NCI-H2171 treated with DMSO at 0.1 percent for 48 hours (cell line): ENCODE data around the gene DBNL.

Experiments used
- DNase-seq: peaks from one replicate; lab custom pipeline; 2025; lab: John Stamatoyannopoulos, UW

The DBNL gene

DNA sequence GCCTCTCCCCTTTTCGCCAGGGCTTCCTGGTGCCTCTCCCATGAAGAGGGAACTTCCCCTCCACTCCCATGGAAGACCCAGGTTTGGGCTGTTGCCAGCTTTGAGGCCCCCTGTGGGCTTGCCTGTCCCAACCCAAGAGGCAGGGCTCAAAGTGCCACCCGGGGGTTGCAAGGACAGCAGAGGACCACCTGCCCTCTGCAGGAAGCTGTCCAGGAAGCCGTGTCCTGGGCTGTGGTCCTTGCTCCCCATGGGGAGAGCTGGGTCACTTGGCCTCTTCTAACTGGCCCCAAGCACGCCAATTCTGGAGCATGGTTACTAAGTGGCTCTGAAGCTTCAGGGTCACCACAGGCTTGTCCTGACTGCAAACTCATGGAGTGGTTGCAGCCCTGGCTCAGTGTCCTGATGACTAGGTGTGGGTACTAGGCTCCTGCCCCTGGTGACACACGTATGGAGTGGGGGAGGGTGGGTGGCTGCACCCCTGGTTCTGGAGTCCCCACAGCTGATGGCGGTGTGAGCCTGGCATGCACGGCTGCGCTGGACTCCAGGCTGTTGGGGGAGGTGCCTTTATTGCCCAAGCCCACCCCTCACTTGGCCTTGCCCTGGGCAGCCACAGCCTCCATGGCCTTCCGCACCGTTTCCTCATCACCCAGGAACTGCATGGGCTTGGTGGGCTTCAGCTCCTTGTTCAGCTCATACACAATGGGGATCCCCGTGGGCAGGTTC is 17.8 kb downstream of the DBNL start:
- DNase-seq = no peak

DNA sequence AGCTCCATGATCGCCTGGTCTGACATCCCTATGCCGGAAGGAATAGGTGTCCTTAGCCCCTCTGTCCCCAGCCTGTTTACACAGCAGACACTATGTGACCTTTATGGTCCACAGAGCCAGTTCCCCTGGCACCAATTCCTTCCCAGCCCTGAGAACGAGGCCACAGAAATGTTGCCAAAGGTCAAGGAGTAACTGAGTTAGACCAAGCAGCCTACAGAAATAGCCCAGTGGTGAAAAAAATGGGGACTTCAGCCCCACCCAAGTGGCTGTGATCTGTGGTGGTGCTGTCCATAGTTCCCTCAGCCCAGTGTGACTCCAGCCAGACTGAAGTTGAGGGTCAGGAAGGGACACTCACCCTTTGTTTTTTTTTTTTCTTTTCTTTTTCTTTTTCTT is 18.4 kb downstream of the DBNL start:
- no peak for DNase-seq

DNA sequence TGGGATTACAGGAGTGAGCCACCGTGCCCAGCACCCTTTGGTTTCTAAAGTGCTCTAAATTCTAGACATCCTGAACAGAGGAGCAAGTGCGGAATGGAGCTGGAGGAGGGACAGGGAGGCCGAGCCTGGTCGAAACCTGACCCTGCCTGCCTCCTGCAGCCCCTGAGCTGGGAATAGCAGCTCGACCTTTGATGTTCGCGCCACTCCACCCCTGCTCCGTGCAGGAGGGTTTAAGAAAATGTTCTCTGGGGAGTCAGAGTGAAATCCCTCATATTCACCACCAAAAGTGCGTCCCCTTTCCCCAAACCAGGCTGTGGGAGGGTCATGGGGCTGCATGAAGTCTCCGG is 19.0 kb downstream of the DBNL start:
- DNase-seq = no peak

- DNase-seq = no peak
Measured at GRCh38 chr7:44063894-44064651, 19.6 kb downstream of the DBNL start.

DNA sequence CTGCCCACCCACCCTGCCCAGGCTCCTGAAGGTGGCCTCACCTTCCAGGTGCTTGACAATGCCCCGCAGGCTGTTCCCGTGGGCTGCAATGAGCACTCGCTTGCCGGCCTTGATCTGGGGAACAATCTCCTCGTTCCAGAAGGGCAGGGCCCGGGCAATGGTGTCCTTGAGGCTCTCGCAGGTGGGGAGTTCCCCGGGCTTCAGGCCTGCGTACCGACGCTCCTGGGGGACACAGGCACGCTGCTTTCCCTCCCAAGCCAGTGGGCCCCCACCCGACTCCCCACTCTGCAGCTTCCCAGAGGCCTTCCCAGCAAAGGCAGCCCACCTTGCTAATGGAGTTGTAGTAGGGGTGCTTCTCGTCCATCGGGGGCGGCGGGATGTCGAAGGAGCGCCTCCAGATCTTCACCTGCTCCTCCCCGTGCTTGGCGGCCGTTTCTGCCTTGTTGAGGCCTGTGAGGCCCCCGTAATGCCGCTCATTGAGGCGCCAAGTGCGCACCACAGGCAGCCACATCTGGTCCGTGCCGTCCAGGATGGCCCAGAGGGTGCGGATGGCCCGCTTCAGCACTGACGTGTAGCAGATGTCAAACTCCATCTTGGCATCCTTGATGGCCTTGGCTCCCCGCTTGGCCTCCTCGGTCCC is 20.4 kb downstream of the DBNL start:
- DNase-seq = no peak

DNA sequence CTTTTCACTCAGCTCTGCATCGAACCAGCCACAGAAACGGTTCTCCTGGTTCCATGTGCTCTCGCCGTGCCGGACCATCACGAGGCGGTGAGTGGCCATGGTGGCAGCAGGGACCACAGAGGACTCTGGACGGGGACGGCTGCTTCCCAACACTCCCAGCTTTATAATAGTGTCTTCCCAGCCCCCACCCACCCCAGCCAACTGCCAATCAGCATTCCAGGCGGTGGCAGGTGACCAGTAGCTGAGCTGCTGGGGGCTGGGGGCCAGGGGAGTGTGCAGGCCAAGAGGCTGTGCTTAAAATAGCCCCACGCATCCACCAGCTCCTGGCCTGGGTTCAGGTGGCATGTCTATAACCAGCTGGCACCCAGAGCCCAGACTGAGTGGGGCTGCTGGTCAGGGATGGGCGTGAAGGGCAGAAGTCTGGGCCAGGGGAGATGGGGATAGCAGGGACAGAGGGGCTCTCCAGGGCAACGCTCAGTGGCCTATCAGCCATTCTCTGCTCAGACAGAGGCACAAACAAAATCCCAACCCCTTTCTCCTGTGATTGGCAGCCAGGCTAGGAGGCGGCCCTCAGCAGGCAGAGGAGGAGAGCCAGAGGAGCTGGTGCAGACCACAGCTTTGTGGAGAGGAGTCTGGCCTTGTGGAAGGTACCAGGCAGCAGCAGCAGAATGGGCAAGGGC is 21.1 kb downstream of the DBNL start, which contains the start of gene PGAM2:
Gene PGAM2 (minus strand): TSS at position 137 of the 680 bp plus-strand sequence. CDS start 38 bp downstream, at position 99.
- DNase-seq = peak; percentile 17

GRCh38 chr7:44066111-44066460 is 21.6 kb downstream of the DBNL start:
- no peak for DNase-seq

DNA sequence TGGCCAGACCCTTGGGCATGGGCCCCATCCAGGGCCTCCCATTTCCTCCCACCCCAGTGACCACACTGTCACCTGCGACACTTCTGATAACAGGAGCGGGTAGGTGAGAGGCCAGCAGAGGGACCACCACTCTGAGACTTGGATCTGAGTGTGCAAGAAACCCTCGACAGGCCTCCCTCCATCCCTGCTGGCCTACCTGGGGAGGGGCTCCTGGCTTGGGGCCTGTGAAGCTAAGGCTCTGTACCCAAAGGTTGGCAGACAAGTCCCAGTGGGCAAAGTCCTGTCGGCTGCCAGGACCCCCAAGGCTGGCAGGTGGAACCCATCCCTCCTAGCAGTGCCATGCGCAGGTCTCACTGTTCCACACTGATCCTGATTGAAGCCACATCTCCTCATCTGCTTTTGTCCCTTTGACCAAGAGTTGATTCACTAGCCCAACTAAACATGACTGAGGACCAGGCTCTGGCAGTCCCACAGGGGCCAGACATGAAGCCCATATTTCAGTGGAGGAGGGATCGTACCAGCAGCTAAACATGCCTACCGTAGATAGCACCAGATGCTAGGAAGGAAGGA is 22.1 kb downstream of the DBNL start:
- DNase-seq = no peak

- peak; percentile 14 for DNase-seq
Measured at GRCh38 chr7:44067064-44067951, 22.8 kb downstream of the DBNL start.

DNA sequence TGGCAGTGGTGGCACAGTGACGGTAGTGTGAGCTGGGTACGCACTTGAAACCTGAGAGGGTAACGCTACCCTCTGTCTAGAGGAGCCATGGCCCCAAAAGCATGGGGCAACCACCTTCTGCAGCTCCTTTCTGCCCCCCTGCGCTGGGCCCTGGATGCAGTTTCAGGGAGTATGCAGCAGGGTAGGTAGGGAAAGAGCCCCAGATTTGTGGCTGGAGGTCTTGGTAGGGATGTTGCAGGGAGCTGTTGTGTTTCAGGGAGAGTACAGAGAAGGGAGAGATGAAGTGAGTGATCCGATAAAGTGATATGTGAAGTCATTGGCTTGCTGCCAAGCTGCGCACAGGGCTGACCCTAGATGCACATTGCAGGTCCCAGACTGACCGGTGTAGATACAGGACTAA is 23.6 kb downstream of the DBNL start:
- DNase-seq = no peak

- no peak for DNase-seq
Measured at GRCh38 chr7:44071726-44072363, 27.3 kb downstream of the DBNL start.

GRCh38 chr7:44072364-44073231 is 28.1 kb downstream of the DBNL start:
- DNase-seq = peak; percentile 16

DNA sequence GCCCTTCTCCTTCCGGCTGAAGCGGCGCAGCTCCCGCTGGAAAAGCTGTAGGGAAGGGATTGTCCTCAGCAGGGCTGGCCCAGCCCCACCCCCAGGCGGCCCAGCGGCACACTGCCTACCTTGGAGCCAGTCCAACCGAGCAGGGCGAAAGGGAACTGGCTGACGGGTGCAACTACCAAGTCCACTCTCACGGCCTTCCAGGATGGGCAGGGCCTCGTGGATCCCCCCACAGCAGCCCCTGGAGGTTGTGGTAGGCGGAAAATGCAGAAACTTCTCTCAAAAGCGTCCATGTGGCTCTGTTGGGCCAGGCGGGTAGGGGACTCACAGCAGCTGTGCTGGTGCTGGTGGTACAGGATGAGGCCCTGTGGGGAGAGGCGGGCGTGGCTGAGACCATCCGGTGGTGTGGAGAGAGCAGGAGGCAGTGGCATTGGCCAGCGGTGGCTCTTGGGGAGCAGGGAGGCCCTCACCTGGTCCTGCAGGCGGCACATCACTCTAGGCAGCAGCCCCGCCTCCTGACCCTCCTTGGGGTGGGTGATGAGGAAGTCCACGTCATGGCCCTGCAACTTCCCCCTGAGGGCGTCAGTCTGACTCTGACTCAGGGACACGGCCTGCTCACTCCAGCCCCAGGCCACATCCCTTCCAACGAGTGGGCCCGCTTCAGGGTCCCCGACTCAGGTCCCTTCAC is 29.3 kb downstream of the DBNL start:
- no peak for DNase-seq

GRCh38 chr7:44074349-44074695 is 29.8 kb downstream of the DBNL start:
- DNase-seq = no peak

- DNase-seq = no peak
Measured at GRCh38 chr7:44075296-44076075, 31.0 kb downstream of the DBNL start.

DNA sequence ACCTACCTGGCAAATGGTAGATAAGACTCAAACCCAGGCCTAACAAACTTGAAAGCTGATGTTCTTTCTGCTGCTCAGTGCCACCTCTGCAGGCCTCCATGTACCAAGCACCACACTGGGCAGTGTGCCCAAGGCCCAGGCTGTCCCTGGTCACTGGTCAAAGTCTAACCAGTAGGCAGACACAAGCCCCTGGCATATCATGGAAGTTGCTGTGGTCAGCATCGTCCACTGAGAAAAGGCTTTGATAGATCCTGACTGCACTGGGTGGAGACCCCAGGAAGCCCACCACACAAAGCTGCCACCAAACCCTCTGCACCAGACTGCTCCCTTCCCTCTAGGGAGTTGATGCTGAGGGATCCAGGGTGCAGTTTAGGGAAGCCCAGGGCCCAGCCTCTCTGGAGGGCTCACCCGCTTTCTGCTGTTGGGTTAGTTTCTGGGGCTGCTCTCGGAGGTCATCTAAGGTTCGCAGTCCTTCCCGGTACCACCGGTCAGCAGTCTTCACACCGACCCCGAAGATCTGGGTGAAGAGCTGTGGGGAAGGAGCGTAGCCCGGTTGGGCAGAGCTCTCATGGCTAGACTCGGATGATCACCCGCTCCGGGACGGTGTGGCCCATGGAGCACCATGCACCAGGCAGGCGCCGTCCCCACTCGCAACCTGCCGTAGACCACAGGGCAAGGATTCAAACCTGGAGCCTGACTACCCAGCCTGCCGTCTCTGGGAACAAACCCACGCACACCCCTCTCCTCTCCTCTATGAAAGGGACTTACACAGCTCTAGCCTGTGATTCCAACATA is 31.8 kb downstream of the DBNL start:
- no peak for DNase-seq

DNA sequence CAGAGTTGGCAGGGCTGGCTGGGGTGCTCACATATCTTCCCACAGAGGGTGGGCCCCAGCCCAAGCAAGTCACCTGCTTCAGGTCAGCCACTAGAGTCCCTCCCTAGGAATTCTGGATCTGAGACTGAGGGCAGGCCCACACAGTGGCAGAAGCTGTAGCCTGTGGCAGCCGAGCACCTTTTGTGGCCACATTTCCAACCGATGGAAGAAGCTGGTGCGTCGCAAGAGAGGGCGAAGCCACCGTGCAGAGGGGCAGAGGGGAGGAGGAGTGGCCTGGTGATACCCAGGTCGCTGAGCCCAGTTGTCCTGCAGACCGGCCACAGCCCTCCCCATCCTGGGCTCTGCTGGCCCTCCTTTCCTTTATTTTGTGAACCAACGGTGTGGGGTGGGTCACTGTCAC is 32.6 kb downstream of the DBNL start:
- DNase-seq = no peak

DNA sequence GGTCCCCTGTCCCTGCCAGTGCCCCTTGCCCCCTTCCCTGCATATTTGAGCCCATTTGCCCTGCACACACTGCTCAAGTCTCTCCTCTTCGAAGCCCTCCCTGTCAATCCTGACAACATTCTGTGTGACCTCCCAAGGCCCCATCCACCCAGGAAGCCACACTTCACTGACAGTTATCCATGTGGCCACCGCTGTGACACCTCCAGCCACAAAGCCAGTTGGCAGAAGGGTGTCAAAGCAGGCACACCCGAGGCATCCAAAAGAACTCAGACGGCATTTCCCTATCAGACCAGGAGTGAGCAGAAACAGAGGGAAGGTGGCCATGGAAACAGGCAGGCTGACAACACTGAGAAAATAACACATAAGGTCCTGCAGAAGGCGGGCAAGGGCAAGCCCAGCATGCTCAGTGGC is 33.2 kb downstream of the DBNL start:
- DNase-seq = no peak
